Heart left ventricle (tissue), 13 donors: Measurements from ENCODE around the gene AMFR.

Source experiments
- POLR2A ChIP-seq, 2 donors: fragments of 450-650 bp; IDR thresholded peaks; one replicate each; pipeline ENCODE4 v1.6.1; 2017; ENCODE audit warnings: antibody characterized with exemption in 2 of 2, mild to moderate bottlenecking in 2 of 2, moderate library complexity in 2 of 2
- TF ChIP-seq, protein P1 (sequence below), 12 donors: fragments of 200-600 bp; sonication (generic) in 4 of 12; IDR thresholded peaks; one replicate each; pipeline versions ENCODE4 v1.5.0 to v1.8.0; 2018 to 2022; ENCODE audit warnings: antibody characterized with exemption in 12 of 12, mild to moderate bottlenecking in 5 of 12
- donor health status: ischemic (EF 13 %, LVEDD 7.1; RV severe dilation, severe dysfunction).
- donor health status: DM: no; HTN: yes; CAD: no.
- donor health status: DM: no; HTN: no; CAD: no.
- donor health status: ischemic (EF 25% LVEDD 6.9; RV normal size, moderate dysfunction).
- donor health status: ischemic (EF 25% LVEDD 5.7; RV mildly dilated, moderate dysfunction).
- donor health status: ischemic (EF 35%, LVEDD 5.7; RV mildly dilated, moderate dysfunction).
- donor health status: nonischemic (EF 11% LVEDD 7.7; RV severe dilation, severe dysfunction).
- donor health status: DM: yes; HTN: yes; CAD: no.
- donor health status: PGD.
- donor health status: ischemic (EF 29% LVEDD 5.4; RV normal size, mild dysfunction).
- donor health status: nonischemic (EF 23%, LVEDD 6.1; RV moderate dilation, normal function).

DNA sequence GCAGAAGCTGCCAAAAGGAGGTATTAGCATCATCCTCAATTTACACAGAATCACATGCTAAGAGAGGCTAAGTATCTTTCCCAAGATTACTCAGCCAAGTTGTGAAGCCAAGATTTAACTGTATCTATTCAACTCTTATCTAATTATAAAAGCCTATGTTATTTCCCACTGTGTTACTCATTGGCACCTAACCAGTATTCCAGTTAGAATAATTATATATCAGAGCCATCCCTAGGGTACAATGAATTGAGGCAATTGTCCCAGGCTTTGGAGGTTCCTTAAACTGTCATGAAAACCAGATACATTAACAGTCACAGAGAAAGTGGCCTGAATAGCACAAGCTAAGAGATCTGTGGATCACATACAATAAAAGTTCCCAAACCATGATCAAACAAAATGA, 10.9 kb upstream of the AMFR start:
- TF ChIP-seq, protein P1, sequence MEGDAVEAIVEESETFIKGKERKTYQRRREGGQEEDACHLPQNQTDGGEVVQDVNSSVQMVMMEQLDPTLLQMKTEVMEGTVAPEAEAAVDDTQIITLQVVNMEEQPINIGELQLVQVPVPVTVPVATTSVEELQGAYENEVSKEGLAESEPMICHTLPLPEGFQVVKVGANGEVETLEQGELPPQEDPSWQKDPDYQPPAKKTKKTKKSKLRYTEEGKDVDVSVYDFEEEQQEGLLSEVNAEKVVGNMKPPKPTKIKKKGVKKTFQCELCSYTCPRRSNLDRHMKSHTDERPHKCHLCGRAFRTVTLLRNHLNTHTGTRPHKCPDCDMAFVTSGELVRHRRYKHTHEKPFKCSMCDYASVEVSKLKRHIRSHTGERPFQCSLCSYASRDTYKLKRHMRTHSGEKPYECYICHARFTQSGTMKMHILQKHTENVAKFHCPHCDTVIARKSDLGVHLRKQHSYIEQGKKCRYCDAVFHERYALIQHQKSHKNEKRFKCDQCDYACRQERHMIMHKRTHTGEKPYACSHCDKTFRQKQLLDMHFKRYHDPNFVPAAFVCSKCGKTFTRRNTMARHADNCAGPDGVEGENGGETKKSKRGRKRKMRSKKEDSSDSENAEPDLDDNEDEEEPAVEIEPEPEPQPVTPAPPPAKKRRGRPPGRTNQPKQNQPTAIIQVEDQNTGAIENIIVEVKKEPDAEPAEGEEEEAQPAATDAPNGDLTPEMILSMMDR (IDR thresholded peaks at IDR 0.05): no peak
- no peak for TF ChIP-seq POLR2A (IDR thresholded peaks at IDR 0.05)
